HFF-Myc (cell line): ENCODE results near the gene GREB1L.

ENCODE experiments used
- DNase-seq: peaks from one replicate; pipeline ENCODE4 v3.0.0-alpha.2; 2011; ENCODE audit warnings: low read depth; ENCODE audit errors: extremely low read depth
- H3K4me3 ChIP-seq: replicated peaks from 2 replicates; pipeline ENCODE4 v1.5.1; 2011; ENCODE audit warnings: low read depth, mild to moderate bottlenecking, control low read depth, low read length
- CTCF ChIP-seq: IDR thresholded peaks from 2 replicates; pipeline ENCODE4 v1.5.1; 2012; ENCODE audit warnings: mild to moderate bottlenecking, low read depth, low read length, control low read depth; ENCODE audit errors: missing control alignments

Gene GREB1L

DNA sequence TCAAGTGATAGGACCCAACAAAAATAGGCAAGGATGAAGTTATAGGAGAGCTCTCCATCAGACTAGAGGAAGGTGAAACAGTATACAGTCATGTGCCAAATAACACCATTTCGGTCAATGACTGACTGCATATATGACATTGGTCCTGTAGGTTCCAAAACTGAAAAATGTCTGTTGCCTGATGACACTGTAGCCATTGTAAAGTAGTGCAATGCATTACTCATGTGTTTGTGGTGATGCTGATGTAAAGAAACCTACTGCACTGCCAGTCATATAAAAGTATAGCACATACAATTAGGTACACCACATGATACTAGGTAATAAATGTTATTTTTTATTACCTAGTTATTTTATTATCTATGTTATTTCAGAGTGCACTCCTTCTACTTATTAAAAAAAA lies 147.9 kb downstream of the GREB1L start:
- TF ChIP-seq CTCF: no peak
- no peak for DNase-seq
- H3K4me3 ChIP-seq: no peak overlapping the region

DNA sequence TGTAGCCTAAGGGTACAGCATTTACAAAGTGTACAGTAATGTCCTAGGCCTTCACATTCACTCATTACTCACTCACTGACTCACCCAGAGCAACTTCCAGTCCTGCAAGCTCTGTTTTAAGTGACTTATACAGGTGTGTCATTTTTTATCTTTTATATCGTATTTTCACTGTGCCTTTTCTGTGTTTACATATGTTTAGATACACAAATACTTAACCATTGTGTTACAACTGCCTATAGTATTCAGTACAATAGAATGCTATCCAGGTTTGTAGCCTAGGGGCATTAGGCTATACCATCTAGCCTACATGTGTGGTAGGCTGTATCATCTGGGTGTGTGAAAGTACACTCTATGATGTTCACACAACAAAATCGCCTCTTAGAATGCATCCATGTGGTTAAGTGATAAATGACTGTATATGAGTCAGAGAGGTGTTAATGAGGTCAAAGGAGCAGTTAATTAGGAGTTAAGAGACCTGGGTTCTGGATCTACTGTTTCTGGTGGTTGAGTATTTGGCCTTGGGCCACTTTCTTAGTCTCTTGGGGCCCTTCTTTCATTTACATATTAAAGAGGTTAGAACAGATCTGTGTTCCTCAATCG lies 149.1 kb downstream of the GREB1L start:
- H3K4me3 ChIP-seq: no peak overlapping the region
- DNase-seq: no peak
- no peak for TF ChIP-seq CTCF

GRCh38 chr18:21393986-21394385 lies 152.0 kb downstream of the GREB1L start:
- TF ChIP-seq CTCF: no peak
- H3K4me3 ChIP-seq: no peak overlapping the region
- DNase-seq: no peak

DNA sequence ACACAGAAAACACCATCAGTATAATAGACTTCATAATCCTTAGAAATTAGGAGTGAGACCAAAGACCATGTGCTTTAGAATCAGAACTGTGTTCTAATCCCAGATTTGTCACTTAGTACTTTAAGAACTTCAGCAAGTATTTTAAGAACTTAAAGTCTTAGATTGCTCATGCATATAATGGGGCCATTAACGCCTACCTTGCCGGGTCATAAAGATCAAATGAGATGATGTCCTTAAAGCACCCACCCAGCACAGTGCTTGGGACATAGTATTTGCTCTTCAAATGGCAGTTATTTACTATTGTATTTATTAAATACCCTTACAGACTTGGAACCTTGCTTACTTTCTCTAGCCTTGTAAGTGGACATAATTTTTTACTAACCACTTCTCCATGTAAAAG lies 156.1 kb downstream of the GREB1L start:
- no peak overlapping the region for H3K4me3 ChIP-seq
- TF ChIP-seq CTCF: no peak
- no peak for DNase-seq

DNA sequence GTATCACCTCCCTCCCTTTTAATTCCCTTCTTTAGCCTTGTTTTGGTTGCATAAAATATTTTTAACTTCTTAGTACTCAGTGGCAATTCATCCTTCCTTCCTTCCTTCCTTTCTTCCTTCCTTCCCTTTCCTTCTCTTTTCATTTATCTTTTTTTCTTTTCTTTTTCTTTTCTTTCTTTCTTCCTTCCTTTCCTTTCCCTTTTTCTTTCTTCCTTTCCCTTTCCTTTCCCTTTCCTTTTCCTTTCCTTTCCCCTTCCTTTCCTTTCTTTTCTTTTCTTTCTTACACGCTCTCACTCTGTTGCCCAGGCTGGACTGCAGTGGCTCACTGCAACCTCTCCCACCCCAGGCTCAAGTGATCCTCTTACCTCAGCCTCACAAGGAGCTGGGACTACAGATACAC lies 160.2 kb downstream of the GREB1L start:
- no peak for DNase-seq
- TF ChIP-seq CTCF: no peak
- no peak overlapping the region for H3K4me3 ChIP-seq

GRCh38 chr18:21404426-21404825 lies 162.4 kb downstream of the GREB1L start:
- no peak overlapping the region for H3K4me3 ChIP-seq
- DNase-seq: no peak
- TF ChIP-seq CTCF: no peak

- no peak for DNase-seq
- no peak overlapping the region for H3K4me3 ChIP-seq
- TF ChIP-seq CTCF: no peak
These were observed 164.1 kb downstream of the GREB1L start for GRCh38 chr18:21406116-21406515.
